HepG2 (cell line): ENCODE measurements around the gene VEZF1. TPM values are rescaled to one million over a fixed set of nuclear protein-coding genes. Genes with fewer than 3 reads are reported as not detected.

ENCODE experiments used
- ASH2L ChIP-seq: fragments of 300-600, 200-600 bp; sonication (generic); IDR thresholded peaks from 2 replicates; pipeline ENCODE4 v1.7.0; 2017; ENCODE audit warnings: low read depth, mild to moderate bottlenecking, moderate library complexity, mixed read lengths, low read length; ENCODE audit not compliant: insufficient read length
- CHCHD3 ChIP-seq: sonication (generic); formaldehyde crosslinking; IDR thresholded peaks from 2 replicates; pipeline ENCODE4 v1.8.0; 2022; ENCODE audit warnings: mild to moderate bottlenecking, missing genetic modification reagents, moderate library complexity
- HBP1 ChIP-seq: IDR thresholded peaks from 2 replicates; pipeline ENCODE4 v1.6.1; 2016; ENCODE audit warnings: low read depth, control low read depth
- MEIS1 ChIP-seq: sonication (generic); formaldehyde crosslinking; IDR thresholded peaks from 2 replicates; pipeline ENCODE4 v1.9.0; 2021; ENCODE audit warnings: mild to moderate bottlenecking, missing genetic modification reagents, moderate library complexity, borderline replicate concordance
- NFAT5 ChIP-seq: sonication (generic); formaldehyde crosslinking; IDR thresholded peaks from 2 replicates; pipeline ENCODE4 v1.4.0; 2020; ENCODE audit warnings: missing genetic modification reagents
- PATZ1 ChIP-seq: sonication (generic); formaldehyde crosslinking; IDR thresholded peaks from 2 replicates; pipeline ENCODE4 v1.4.0; 2020; ENCODE audit warnings: missing genetic modification reagents
- RORA ChIP-seq: sonication (generic); formaldehyde crosslinking; IDR thresholded peaks from 2 replicates; pipeline ENCODE4 v1.5.0; 2020; ENCODE audit warnings: mild to moderate bottlenecking, missing genetic modification reagents, moderate library complexity
- SAP130 ChIP-seq: IDR thresholded peaks from 2 replicates; pipeline ENCODE4 v1.6.1; 2016; ENCODE audit warnings: low read depth
- UBTF ChIP-seq: sonication (generic); formaldehyde crosslinking; IDR thresholded peaks from 2 replicates; pipeline ENCODE4 v1.4.0; 2020; ENCODE audit warnings: mild to moderate bottlenecking, missing genetic modification reagents
- ZNF281 ChIP-seq: sonication (generic); formaldehyde crosslinking; IDR thresholded peaks from 2 replicates; pipeline ENCODE4 v1.4.0; 2020; ENCODE audit warnings: missing genetic modification reagents, borderline replicate concordance
- ZNF451 ChIP-seq: sonication (generic); formaldehyde crosslinking; IDR thresholded peaks from 2 replicates; pipeline ENCODE4 v1.5.0; 2020; ENCODE audit warnings: mild to moderate bottlenecking, missing genetic modification reagents
- ZNF768 ChIP-seq: sonication (generic); formaldehyde crosslinking; IDR thresholded peaks from 2 replicates; pipeline ENCODE4 v1.4.0; 2020; ENCODE audit warnings: missing genetic modification reagents
- ZNF788 ChIP-seq: sonication (generic); formaldehyde crosslinking; IDR thresholded peaks from 2 replicates; pipeline ENCODE4 v1.5.0; 2020; ENCODE audit warnings: mild to moderate bottlenecking, missing genetic modification reagents, borderline replicate concordance
- polyA plus RNA-seq, 8 experiments: library from polyadenylated mRNA; depleted of rRNA in 3 of 8; stranded (reverse) in 7 of 8; unstranded in 1 of 8; fragments of >200 nt; fragmentation: Illumina TruSeq in 4 of 8; extraction: Trizol in 4 of 8; gene quantifications; 2 replicates each; pipeline versions ENCODE4 v1.2.1 to v1.2.3, GENCODE V29; 2011 to 2016; ENCODE audit warnings: low read depth in 4 of 8, missing spikeins in 1 of 8, mixed read lengths in 1 of 8; ENCODE audit not compliant: insufficient read depth in 1 of 8
- total RNA-seq, 5 experiments: library from RNA; depleted of rRNA; stranded (reverse); fragments of >200 nt; fragmentation: Illumina TruSeq; extraction: Trizol; gene quantifications; 2 replicates each; pipeline ENCODE4 v1.2.3, GENCODE V29; 2016; ENCODE audit warnings: low read depth in 1 of 5

Gene VEZF1
- total and polyA plus RNA-seq, 2 of the 13 experiments (the other 11 are each of a cell fraction or from before 2014, with no cell fraction given): 45.9 to 49.7 TPM

GRCh38 chr17:57955183-57955931, 32.7 kb downstream of the VEZF1 start, which contains the start of gene CUEDC1 (continued):
- TF ChIP-seq MEIS1 (CRISPR knock-in tag) (0 out of 2 replicates have a peak, but pooled peaks have one; percentile 19), CHCHD3 (CRISPR knock-in tag) (no peak), ZNF451 (CRISPR knock-in tag) (no peak), ZNF788 (CRISPR knock-in tag) (0 out of 2 replicates have a peak, but pooled peaks have one; percentile 29), RORA (no peak), HBP1 (CRISPR knock-in tag) (no peak), ZNF768 (CRISPR knock-in tag) (peak; percentile 42; the same call in 1 of the 2 replicates), ASH2L (peak; percentile 22), SAP130 (CRISPR knock-in tag) (peak; percentile 48; the same call in 1 of the 2 replicates), UBTF (peak; percentile 72; the same call in 1 of the 2 replicates), ZNF281 (CRISPR knock-in tag) (peak; percentile 51), NFAT5 (CRISPR knock-in tag) (0 out of 2 replicates have a peak, but pooled peaks have one; percentile 5), PATZ1 (CRISPR knock-in tag) (peak; percentile 61)
